Esophagus squamous epithelium (tissue), 5 donors: ENCODE data around the gene TNPO1. TPM values are rescaled to one million over a fixed set of nuclear protein-coding genes. Genes with fewer than 3 reads are reported as not detected.

Source experiments
- DNase-seq: peaks from one replicate; lab custom pipeline; 2025; lab: John Stamatoyannopoulos, UW
- H3K27ac ChIP-seq, 4 donors: fragments of 200-600 bp; sonication (generic); one replicate each; pipeline ENCODE4 v1.5.1; 2016 to 2019; ENCODE audit warnings: mild to moderate bottlenecking in 1 of 4
- H3K27me3 ChIP-seq, 4 donors: fragments of 200-600 bp; sonication (generic); 1 replicate in 3 of 4; 2 replicates in 1 of 4; pipeline versions ENCODE4 v1.5.1 to v1.6.0; 2017 to 2021; ENCODE audit warnings: antibody characterized with exemption in 1 of 4
- H3K36me3 ChIP-seq, 3 donors: fragments of 200-600 bp; sonication (generic); one replicate each; pipeline ENCODE4 v1.5.1; 2016 to 2019
- H3K4me1 ChIP-seq, 3 donors: fragments of 200-600 bp; sonication (generic); one replicate each; pipeline ENCODE4 v1.5.1; 2017 to 2019
- H3K4me3 ChIP-seq, 4 donors: fragments of 200-600 bp; sonication (generic); 1 replicate in 3 of 4; 2 replicates in 1 of 4; pipeline ENCODE4 v1.5.1; 2016 to 2019; ENCODE audit warnings: mild to moderate bottlenecking in 2 of 4, moderate library complexity in 1 of 4
- H3K9me3 ChIP-seq, 3 donors: fragments of 200-600 bp; sonication (generic); one replicate each; pipeline ENCODE4 v1.5.1; 2016 to 2019
- POLR2A ChIP-seq, 4 donors: fragments of 450-650 bp; IDR thresholded peaks; one replicate each; pipeline ENCODE4 v1.6.1; 2017; ENCODE audit warnings: antibody characterized with exemption in 4 of 4, mild to moderate bottlenecking in 4 of 4, moderate library complexity in 3 of 4
- WGBS, 2 donors: methylation state at CpG; one replicate each; pipeline ENCODE4 v1.1.5; 2018; 5-methylcytosine and 5-hydroxymethylcytosine counted together
- intact Hi-C: fragments of 100-400 bp; cut with DNase I; formaldehyde crosslinking; loops from one replicate; pipeline ENCODE4 v1.15.0; 2022
- total RNA-seq, 4 donors: library from RNA; depleted of rRNA; stranded (reverse); fragments of >200 nt; gene quantifications; one replicate each; pipeline ENCODE4 v1.1.0, GENCODE V29; 2016
- TF ChIP-seq, protein P1 (sequence below), 6 experiments: fragments of 450-650 bp in 4 of 6; fragments of 200-600 bp in 2 of 6; sonication (generic) in 2 of 6; IDR thresholded peaks; one replicate each; pipeline ENCODE4 v1.5.1; 2016 to 2019; ENCODE audit warnings: antibody characterized with exemption in 6 of 6, mild to moderate bottlenecking in 4 of 6, moderate library complexity in 4 of 6
- donor health status: DM: yes; HTN: yes; CAD: no.

TNPO1 gene
- total RNA-seq, 4 donors from 2014 or later = 49.1 to 90.6 (median 78.0) TPM

DNA sequence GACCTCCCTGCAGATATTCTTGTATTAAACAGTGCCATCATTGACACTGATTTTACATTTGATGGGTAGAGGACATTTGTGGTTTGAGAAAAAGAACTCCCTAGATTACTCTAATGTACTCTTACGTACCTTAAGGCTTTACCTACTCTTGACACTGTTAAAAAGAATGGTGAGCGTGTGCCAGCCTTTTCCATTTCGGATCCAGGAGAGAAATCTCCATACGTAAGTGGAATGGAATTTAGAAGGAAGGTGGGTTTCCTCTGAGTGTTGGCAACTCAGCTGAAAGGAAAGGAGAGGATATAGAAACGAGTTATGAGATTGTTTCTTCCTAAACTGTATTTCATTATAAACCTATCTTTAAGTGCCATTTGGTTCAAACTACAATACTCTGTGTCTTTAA, 40.9 kb downstream of the TNPO1 start:
- intact Hi-C loops = no loop called here
- no peak overlapping the region for H3K4me3 ChIP-seq
- DNase-seq = no peak
- peaks cover 0 to 52% (median 0%) of the 10 kb centered on the region in 3 donors for H3K4me1 ChIP-seq
- H3K27me3 ChIP-seq = no peaks in the 10 kb centered on the region
- H3K27ac ChIP-seq = no peak overlapping the region
- 75 to 87% methylated on average over 5 of the region's 5 CpGs for WGBS, 2 donors
- TF ChIP-seq, protein P1, sequence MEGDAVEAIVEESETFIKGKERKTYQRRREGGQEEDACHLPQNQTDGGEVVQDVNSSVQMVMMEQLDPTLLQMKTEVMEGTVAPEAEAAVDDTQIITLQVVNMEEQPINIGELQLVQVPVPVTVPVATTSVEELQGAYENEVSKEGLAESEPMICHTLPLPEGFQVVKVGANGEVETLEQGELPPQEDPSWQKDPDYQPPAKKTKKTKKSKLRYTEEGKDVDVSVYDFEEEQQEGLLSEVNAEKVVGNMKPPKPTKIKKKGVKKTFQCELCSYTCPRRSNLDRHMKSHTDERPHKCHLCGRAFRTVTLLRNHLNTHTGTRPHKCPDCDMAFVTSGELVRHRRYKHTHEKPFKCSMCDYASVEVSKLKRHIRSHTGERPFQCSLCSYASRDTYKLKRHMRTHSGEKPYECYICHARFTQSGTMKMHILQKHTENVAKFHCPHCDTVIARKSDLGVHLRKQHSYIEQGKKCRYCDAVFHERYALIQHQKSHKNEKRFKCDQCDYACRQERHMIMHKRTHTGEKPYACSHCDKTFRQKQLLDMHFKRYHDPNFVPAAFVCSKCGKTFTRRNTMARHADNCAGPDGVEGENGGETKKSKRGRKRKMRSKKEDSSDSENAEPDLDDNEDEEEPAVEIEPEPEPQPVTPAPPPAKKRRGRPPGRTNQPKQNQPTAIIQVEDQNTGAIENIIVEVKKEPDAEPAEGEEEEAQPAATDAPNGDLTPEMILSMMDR (IDR thresholded peaks at IDR 0.05) = no peak
- TF ChIP-seq POLR2A (IDR thresholded peaks at IDR 0.05) = no peak
- H3K9me3 ChIP-seq = no peaks in the 10 kb centered on the region
- H3K36me3 ChIP-seq = peaks cover 6 to 88% (median 15%) of the 10 kb centered on the region in 3 donors

- TF ChIP-seq POLR2A (IDR thresholded peaks at IDR 0.05) = no peak
- TF ChIP-seq, protein P1 (IDR thresholded peaks at IDR 0.05) = no peak
- intact Hi-C loops = no loop called here
- Histone ChIP-seq H3K9me3 (no peaks in the 10 kb centered on the region), H3K4me1 (peaks cover 0 to 34% (median 0%) of the 10 kb centered on the region in 3 donors), H3K4me3 (no peak overlapping the region), H3K36me3 (peaks cover 6 to 94% (median 15%) of the 10 kb centered on the region in 3 donors), H3K27ac (no peak overlapping the region), H3K27me3 (no peaks in the 10 kb centered on the region)
- 77 to 95% methylated on average over 1 of the region's 1 CpG for WGBS, 2 donors
- no peak for DNase-seq
Measured at GRCh38 chr5:72859127-72859526, 42.7 kb downstream of the TNPO1 start.

- Histone ChIP-seq H3K4me3 (no peak overlapping the region), H3K9me3 (no peaks in the 10 kb centered on the region), H3K36me3 (peaks cover 12 to 97% (median 15%) of the 10 kb centered on the region in 3 donors), H3K27me3 (no peaks in the 10 kb centered on the region), H3K27ac (no peak overlapping the region), H3K4me1 (peaks cover 0 to 21% (median 0%) of the 10 kb centered on the region in 3 donors)
- no peak for DNase-seq
- whole genome bisulfite sequencing, 2 donors = 71% methylated on average over 4 of the region's 4 CpGs
- TF ChIP-seq POLR2A (IDR thresholded peaks at IDR 0.05) = no peak
- TF ChIP-seq, protein P1 (IDR thresholded peaks at IDR 0.05) = no peak
- intact Hi-C loops = no loop called here
Measured at GRCh38 chr5:72860499-72860898, 44.0 kb downstream of the TNPO1 start.

DNA sequence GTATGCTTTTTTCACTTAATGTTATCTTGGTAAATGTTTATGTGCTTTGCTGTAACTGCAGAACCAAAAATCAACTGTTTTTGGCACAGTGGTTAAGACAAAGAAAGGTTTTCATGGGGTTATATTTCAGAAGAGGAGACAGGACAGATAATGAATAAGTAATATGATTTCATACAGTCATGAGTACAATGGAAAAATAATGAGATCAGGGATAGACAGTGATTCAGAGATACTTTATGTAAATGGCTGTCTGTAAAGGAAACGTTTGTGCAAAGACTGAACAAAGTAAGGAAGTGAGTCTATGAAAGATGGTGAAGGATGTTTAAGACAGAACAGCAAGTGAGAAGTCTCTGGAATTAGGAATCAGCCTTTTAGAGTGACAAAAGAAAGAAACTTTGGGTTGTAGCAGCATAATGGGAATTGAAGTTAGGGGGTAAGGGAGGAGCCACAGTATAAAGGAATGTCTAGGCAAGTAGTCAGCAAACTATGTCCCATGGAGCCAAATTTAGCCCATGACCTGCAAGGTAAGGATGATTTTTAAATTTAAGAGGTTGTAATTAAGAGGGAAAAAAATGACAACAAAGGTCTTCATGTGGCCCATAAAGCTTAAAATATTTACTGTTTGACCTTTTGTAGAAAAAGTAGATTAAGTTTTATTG, 55.0 kb downstream of the TNPO1 start:
- WGBS, 2 donors = 25 to 27% methylated on average over 1 of the region's 1 CpG
- Histone ChIP-seq H3K4me3 (no peak overlapping the region), H3K9me3 (no peaks in the 10 kb centered on the region), H3K4me1 (no peaks in the 10 kb centered on the region), H3K36me3 (peaks cover 8 to 100% (median 10%) of the 10 kb centered on the region in 3 donors), H3K27ac (no peak overlapping the region), H3K27me3 (no peaks in the 10 kb centered on the region)
- DNase-seq = no peak
- intact Hi-C loops = no loop called here
- TF ChIP-seq, protein P1 (IDR thresholded peaks at IDR 0.05) = no peak
- no peak for TF ChIP-seq POLR2A (IDR thresholded peaks at IDR 0.05)

- no peaks in the 10 kb centered on the region for H3K9me3 ChIP-seq
- no peaks in the 10 kb centered on the region for H3K27me3 ChIP-seq
- no peak for DNase-seq
- H3K4me1 ChIP-seq = no peaks in the 10 kb centered on the region
- H3K4me3 ChIP-seq = no peak overlapping the region
- TF ChIP-seq POLR2A (IDR thresholded peaks at IDR 0.05) = no peak
- TF ChIP-seq, protein P1 (IDR thresholded peaks at IDR 0.05) = no peak
- 79 to 95% methylated on average over 4 of the region's 4 CpGs for WGBS, 2 donors
- intact Hi-C loops = no loop called here
- H3K36me3 ChIP-seq = peaks cover 8 to 100% (median 9%) of the 10 kb centered on the region in 3 donors
- no peak overlapping the region for H3K27ac ChIP-seq
Measured at GRCh38 chr5:72878854-72879253, 62.4 kb downstream of the TNPO1 start.
